ENCODE measurements around the gene RABIF. TPM values are rescaled to one million over a fixed set of nuclear protein-coding genes. Genes with fewer than 3 reads are reported as not detected.

Gene RABIF
- total RNA-seq, 1 donor from 2014 or later, result 3.9 TPM

DNA sequence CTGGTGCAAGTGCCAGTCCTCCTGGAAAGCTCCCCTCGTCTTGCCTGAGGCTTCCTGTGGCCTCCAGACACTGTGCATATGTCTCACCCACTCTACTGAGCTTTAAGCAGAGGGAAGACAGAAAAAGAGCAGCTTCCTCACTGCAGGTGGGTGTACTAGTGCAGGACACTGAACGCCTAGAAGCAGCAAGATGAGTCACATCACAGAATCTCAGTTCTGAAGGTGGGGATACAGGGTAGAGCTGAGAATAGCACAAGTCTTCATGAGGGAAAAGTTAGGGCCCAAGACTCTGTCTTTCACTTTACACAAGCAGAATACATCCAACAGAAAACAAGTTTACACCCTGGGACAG is 40.8 kb downstream of the RABIF start:
- FAIRE-seq (no peak), DNase-seq (ENCODE audit: low read depth) (peak; percentile 20)
- H3K36me3 ChIP-seq (ENCODE audit: control insufficient read depth, insufficient read depth, low read length), result no peaks in the 10 kb centered on the region

DNA sequence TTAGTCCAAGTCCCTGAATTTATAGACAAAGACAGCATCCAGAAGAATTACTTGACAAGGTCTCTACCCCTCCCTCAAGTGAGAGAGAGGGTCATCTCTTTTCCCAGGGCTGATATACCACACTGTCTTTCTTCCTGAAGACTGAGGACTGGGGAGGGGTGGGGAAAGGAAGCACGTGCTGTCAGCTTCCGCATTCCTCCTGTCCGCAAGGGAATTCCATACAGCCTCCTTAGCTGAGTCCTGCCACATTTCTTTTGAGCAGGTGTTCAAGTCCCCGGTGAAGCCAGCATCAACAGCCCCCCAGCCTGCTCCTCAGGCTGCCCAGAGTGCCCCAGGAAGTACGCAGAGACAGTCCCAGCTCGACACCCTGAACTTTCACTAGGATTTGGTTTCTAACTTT is 44.0 kb downstream of the RABIF start:
- Histone ChIP-seq H3K27me3 (ENCODE audit: control insufficient read depth, insufficient read depth, low read length) (no peaks in the 10 kb centered on the region), H3K36me3 (ENCODE audit: control insufficient read depth, insufficient read depth, low read length) (no peaks in the 10 kb centered on the region), H3K4me3 (ENCODE audit: low read depth, low read length) (no peak overlapping the region)
- TF ChIP-seq, protein P1, sequence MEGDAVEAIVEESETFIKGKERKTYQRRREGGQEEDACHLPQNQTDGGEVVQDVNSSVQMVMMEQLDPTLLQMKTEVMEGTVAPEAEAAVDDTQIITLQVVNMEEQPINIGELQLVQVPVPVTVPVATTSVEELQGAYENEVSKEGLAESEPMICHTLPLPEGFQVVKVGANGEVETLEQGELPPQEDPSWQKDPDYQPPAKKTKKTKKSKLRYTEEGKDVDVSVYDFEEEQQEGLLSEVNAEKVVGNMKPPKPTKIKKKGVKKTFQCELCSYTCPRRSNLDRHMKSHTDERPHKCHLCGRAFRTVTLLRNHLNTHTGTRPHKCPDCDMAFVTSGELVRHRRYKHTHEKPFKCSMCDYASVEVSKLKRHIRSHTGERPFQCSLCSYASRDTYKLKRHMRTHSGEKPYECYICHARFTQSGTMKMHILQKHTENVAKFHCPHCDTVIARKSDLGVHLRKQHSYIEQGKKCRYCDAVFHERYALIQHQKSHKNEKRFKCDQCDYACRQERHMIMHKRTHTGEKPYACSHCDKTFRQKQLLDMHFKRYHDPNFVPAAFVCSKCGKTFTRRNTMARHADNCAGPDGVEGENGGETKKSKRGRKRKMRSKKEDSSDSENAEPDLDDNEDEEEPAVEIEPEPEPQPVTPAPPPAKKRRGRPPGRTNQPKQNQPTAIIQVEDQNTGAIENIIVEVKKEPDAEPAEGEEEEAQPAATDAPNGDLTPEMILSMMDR (IDR thresholded peaks at IDR 0.05; ENCODE audit: insufficient read depth, low read length, severe bottlenecking), result no peak
- DNase-seq (ENCODE audit: low read depth) (peak; percentile 18), FAIRE-seq (no peak)

More for the DNA sequence above, 40.8 kb downstream of the RABIF start:
- TF ChIP-seq, protein P1 (IDR thresholded peaks at IDR 0.05; ENCODE audit: insufficient read depth, low read length, severe bottlenecking), result no peak
- H3K27me3 ChIP-seq (ENCODE audit: control insufficient read depth, insufficient read depth, low read length), result no peaks in the 10 kb centered on the region
- no peak overlapping the region for H3K4me3 ChIP-seq (ENCODE audit: low read depth, low read length)

DNA sequence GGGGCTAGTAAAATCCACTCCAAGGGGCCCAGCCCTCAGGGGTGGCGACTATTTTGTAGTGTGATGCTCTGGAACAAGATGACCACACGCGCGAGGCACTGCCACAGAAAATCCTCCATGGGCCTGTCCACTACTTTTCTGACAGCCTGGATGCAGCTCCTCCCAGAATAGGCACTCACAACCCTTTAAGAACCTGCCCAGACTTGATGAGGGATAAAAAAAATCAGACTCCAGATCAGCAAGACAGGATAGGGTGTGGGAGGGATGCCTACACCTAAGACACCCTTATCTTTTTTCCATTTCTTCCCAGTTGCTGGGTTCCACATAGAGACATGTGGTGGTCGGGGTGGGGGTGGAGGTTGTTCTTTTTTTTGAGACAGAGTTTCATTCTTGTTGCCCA is 44.7 kb downstream of the RABIF start:
- no peaks in the 10 kb centered on the region for H3K36me3 ChIP-seq (ENCODE audit: control insufficient read depth, insufficient read depth, low read length)
- TF ChIP-seq, protein P1 (IDR thresholded peaks at IDR 0.05; ENCODE audit: insufficient read depth, low read length, severe bottlenecking), result no peak
- H3K4me3 ChIP-seq (ENCODE audit: low read depth, low read length), result no peak overlapping the region
- DNase-seq (ENCODE audit: low read depth) (peak; percentile 76), FAIRE-seq (no peak)
- H3K27me3 ChIP-seq (ENCODE audit: control insufficient read depth, insufficient read depth, low read length), result no peaks in the 10 kb centered on the region

DNA sequence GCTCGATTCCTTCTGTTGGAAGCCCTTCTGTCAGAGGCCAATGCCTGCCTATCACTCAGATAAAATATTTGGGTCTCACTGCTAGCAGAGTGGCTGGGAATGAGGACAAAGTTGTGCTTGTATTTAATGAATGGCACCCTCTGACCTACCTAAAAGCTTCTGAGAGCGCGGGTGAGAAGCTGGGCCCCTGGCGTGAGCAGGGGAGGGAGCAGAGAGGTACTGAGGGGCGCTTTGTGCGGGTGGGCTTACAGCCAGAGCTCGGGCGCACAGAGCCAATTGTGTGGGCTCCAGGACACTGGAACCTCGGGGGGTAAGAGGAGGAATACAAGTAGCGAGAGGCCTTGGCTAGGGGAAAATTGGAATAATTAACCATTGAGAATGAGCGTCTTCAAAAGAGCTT is 45.9 kb downstream of the RABIF start:
- FAIRE-seq, result no peak
- TF ChIP-seq, protein P1 (IDR thresholded peaks at IDR 0.05; ENCODE audit: insufficient read depth, low read length, severe bottlenecking), result no peak
- no peak for DNase-seq (ENCODE audit: low read depth)

DNA sequence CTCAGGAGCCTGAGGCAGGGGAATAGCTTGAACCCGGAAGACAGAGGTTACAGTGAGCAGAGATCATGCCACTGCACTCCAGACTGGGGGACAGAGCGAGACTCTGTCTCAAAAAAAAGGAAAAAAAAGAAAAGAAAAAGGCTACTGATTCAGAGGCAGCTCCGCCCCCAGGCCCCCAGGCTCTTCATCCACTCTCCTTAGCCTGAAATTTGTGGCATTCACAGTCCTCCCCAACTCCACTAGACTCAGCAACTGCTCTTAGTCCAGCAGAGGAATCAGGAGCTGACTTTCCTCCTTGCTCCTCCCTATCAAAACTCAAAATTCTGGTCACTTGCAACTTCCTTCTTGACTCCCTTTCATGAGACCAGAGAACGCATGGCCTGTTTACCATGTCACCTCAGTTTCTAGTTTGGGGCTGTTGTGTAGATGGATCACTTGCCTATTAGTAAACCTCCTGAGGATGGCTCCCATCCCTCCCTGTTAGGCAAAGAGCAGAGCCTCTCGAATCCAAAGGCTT is 51.1 kb downstream of the RABIF start:
- Histone ChIP-seq H3K4me3 (ENCODE audit: low read depth, low read length) (no peak overlapping the region), H3K36me3 (ENCODE audit: control insufficient read depth, insufficient read depth, low read length) (no peaks in the 10 kb centered on the region), H3K27me3 (ENCODE audit: control insufficient read depth, insufficient read depth, low read length) (no peaks in the 10 kb centered on the region)
- FAIRE-seq (no peak), DNase-seq (ENCODE audit: low read depth) (no peak)
- TF ChIP-seq, protein P1 (IDR thresholded peaks at IDR 0.05; ENCODE audit: insufficient read depth, low read length, severe bottlenecking), result no peak

More for the DNA sequence above, 45.9 kb downstream of the RABIF start:
- no peaks in the 10 kb centered on the region for H3K36me3 ChIP-seq (ENCODE audit: control insufficient read depth, insufficient read depth, low read length)
- H3K27me3 ChIP-seq (ENCODE audit: control insufficient read depth, insufficient read depth, low read length), result no peaks in the 10 kb centered on the region
- no peak overlapping the region for H3K4me3 ChIP-seq (ENCODE audit: low read depth, low read length)

All from bronchial epithelial cell (primary cell).